WTC11 (cell line): ENCODE results near the gene PLSCR2.

Experiments
- IRF2 ChIP-seq: sonication (generic); formaldehyde crosslinking; IDR thresholded peaks from 2 replicates; pipeline ENCODE4 v1.8.0; 2022; ENCODE audit warnings: low read depth, missing genetic modification reagents, borderline replicate concordance
- KAT7 ChIP-seq: sonication (generic); formaldehyde crosslinking; IDR thresholded peaks from 2 replicates; pipeline ENCODE4 v1.8.1; 2023; ENCODE audit warnings: missing genetic modification reagents, mild to moderate bottlenecking, borderline replicate concordance
- NFYB ChIP-seq: sonication (generic); formaldehyde crosslinking; conservative IDR thresholded peaks from 2 replicates; pipeline ENCODE4 v1.8.0; 2022; ENCODE audit warnings: low read depth, missing genetic modification reagents
- ZNF138 ChIP-seq: sonication (generic); formaldehyde crosslinking; conservative IDR thresholded peaks from 2 replicates; pipeline ENCODE4 v1.8.1; 2022; ENCODE audit warnings: mild to moderate bottlenecking, moderate library complexity, missing genetic modification reagents
- TF ChIP-seq, protein P1 (sequence below): fragments of 200-600 bp; IDR thresholded peaks from 2 replicates; pipeline ENCODE4 v1.8.0; 2022; ENCODE audit warnings: antibody characterized with exemption
- TF ChIP-seq, protein P2 (sequence below): sonication (generic); formaldehyde crosslinking; IDR thresholded peaks from 2 replicates; pipeline ENCODE4 v1.8.1; 2023; ENCODE audit warnings: mild to moderate bottlenecking, missing genetic modification reagents, moderate library complexity

DNA sequence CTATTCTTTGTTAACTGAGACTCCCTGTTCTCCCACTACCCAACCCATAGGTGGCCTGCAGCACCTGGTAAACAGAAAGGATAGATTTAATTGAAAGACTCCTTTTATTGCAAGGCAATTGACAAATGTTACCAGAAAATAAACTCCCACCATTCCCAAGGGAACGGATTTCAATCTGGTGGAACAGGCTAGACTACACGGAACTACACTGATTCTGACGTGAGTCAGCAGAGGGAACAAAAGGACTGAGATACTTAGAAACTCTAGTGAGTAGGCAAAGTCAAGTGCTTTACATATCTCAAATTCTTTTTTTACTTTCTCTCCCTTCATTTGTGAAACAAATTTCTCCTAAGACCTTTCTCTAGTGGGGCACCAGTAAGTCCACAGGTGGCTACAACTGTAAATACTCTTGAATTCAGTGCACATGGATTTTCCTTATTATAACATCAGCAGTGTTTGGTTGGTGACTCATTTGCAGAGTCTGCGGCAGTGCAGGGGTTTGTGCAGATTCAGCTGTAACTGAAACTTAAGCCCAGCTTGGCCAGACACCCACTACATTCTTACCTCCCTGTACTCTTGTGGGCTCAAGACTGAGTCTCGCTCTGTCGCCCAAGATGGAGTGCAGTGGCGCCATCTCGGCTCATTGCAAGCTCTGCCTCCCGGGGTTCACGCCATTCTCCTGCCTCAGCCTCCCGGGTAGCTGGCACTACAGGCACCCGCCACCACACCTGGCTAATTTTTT lies 34.3 kb upstream of the PLSCR2 start:
- TF ChIP-seq, protein P1, sequence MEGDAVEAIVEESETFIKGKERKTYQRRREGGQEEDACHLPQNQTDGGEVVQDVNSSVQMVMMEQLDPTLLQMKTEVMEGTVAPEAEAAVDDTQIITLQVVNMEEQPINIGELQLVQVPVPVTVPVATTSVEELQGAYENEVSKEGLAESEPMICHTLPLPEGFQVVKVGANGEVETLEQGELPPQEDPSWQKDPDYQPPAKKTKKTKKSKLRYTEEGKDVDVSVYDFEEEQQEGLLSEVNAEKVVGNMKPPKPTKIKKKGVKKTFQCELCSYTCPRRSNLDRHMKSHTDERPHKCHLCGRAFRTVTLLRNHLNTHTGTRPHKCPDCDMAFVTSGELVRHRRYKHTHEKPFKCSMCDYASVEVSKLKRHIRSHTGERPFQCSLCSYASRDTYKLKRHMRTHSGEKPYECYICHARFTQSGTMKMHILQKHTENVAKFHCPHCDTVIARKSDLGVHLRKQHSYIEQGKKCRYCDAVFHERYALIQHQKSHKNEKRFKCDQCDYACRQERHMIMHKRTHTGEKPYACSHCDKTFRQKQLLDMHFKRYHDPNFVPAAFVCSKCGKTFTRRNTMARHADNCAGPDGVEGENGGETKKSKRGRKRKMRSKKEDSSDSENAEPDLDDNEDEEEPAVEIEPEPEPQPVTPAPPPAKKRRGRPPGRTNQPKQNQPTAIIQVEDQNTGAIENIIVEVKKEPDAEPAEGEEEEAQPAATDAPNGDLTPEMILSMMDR = no peak
- TF ChIP-seq IRF2 (CRISPR knock-in tag) (no peak), ZNF138 (CRISPR knock-in tag) (no peak), KAT7 (CRISPR knock-in tag) (no peak), NFYB (no peak)
- TF ChIP-seq, protein P2, sequence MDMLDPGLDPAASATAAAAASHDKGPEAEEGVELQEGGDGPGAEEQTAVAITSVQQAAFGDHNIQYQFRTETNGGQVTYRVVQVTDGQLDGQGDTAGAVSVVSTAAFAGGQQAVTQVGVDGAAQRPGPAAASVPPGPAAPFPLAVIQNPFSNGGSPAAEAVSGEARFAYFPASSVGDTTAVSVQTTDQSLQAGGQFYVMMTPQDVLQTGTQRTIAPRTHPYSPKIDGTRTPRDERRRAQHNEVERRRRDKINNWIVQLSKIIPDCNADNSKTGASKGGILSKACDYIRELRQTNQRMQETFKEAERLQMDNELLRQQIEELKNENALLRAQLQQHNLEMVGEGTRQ = no peak
